NOMO-1 treated with DMSO at 0.1 percent for 48 hours (cell line): ENCODE measurements around the gene GFOD1.
"Not testable (repeated sequence)": the region's sequence is repeated elsewhere in the genome, so short reads cannot be mapped to it uniquely, and the experiment has no call there.

Experiments
- DNase-seq: peaks from one replicate; lab custom pipeline; 2025; ENCODE audit not compliant: unreplicated experiment; lab: John Stamatoyannopoulos, UW

GFOD1 gene

GRCh38 chr6:13445005-13445743 lies 42.2 kb downstream of the GFOD1 start:
- no peak for DNase-seq

DNA sequence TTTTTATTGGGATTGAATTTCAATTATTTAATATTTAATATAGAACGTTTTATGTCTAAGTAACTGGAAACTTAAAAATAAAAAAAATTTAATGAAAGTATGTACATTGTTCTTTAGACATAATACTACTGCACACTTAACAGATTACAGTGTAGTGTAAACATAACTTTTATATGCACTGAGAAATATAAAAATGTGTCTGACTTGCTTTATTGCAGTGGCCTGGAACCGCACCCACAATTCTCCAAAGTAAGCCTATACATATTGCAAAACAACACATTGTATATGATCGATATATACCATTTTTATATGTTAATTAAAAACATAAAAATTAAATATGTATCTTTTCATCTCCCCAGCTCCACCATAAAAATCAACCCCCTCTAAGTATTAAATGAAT lies 42.8 kb downstream of the GFOD1 start:
- no peak for DNase-seq

DNA sequence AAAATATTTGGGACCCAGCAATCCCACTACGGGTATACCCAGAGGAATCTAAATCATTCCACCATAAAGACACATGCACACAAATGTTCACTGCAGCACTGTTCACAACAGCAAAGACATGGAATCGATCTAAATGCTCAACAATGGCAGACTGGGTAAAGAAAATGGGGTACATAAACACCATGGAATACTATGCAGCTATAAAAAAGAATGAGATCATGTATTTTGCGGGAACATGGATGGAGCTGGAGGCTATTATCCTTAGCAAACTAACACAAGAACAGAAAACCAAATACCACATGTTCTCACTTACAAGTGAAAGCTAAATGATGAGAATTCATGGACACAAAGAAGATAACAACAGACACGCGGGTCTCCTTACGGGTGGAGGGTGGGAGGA lies 43.4 kb downstream of the GFOD1 start:
- not testable (repeated sequence) for DNase-seq

DNA sequence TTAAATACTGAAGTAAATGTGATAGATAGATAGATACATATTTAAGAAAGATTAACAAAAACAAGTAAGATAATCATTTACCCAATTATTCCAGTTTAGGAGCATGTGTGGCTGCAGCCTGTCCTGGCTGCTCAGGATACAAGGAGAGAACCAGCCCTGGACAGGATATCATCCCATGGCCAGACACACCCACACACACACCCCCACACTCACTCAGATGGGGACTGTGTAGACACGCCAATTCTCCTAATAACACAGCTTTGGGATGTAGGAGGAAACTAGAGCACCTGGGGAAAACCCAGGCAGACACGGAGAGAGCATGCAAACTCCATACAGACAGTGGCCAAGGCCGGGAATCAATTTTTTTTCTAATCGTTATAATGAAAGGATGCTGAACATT lies 45.6 kb downstream of the GFOD1 start:
- DNase-seq = no peak

DNA sequence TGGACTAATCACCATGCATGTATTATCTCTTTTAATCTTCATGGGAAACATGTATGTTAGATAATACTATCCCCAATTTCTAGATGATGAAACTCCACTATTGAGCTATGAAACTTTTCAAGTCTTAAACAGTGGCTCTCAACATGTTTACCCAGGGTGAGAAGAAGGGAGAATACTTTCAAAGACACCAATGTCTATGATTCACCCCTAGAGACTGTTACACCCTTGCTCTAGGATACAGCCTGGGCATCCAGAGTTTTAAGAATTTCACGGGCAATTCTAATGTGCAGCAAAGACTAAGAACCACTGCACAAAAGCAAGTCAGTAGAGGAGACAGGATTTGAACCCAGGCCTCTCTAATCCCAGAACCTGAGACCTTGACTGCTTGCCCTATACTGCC lies 47.8 kb downstream of the GFOD1 start:
- no peak for DNase-seq

DNA sequence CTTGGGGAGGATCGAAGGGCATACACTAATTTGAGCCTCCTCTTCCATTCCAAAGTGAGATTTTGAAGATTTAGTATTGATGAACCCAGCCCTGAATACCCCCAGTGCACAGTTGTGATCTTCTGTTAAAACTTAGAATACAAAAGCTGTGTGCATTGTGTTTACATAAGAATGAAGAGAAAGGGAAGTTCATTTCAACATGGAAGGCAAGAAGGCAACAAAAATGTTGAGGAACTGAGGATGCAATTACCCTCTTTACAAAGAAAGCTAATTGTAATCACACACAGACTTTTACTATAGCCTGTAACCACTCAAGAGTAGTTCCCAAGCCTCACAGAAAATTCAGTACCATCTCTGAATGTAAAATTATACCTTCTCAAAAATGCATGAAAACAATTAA lies 49.3 kb downstream of the GFOD1 start:
- DNase-seq = peak; percentile 19

DNA sequence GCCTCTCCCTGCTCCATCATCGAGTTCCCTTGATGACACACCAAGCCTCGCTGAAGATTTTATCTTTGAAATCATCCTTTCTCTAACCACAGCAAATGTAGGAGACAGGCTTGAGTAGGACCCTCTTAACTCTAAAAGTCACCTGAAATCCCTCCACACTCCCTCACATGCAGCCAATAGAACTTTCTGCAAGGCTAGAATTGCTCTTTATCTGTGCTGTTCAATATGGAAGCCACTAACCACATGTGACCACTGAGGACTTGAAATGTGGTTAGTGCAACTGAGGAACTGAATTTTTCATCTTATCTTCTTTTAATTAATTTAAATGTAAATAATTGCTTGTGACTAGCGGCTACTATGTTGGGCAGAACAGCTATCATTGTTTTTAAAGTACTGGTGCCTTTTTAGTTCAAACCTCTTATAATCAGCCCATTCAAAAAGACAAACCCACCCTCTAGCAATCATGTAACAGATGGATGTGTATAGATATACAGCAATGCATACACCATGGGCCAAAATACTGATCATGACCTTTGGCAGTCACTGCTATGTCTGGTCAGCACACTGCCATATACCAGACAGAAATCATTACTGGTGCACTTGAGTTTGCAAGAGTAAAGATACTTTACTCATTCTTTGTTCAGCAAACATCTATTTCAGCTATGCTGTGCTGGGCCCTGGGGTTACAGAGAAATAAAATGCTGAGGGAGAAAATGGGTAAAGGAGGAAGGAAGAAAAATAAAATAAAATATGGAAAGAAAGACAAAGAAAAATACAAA lies 50.0 kb downstream of the GFOD1 start:
- no peak for DNase-seq

GRCh38 chr6:13436399-13437217 lies 50.8 kb downstream of the GFOD1 start:
- DNase-seq = no peak

DNA sequence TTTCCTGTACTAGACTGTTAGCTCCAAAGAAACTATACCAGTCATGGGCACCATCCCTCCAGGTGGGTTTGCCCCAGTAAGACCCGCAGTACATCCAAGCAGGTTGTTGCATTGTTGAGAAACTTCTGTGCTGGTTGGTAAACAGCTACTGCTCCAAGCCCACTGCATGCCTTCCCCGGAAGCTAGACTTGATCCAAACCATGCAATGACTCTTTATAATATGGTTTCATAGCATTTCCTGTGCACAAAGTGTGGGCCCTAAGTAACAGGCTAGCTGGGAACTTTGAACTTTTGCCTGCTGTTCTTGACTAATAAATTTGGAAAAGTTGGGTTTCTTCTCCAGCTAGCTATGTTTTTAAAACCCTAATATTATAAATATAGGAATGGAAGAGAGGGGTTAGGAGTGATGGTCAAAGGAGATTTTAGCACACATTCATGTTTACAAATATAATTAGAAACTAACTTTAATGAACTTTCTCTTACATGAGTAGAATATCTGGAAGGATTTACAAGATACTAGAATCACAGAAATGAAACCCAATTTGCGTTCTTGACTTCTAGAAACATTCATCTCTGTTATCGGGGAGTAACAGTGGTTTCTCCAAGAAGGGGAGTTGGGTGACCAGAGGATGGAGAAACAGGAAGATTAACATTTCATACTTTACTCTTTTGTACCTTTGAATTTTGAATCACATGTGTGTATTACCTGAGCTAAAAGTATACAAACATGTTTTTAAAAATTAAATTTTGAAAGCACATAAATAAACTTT lies 51.7 kb downstream of the GFOD1 start:
- DNase-seq = no peak

DNA sequence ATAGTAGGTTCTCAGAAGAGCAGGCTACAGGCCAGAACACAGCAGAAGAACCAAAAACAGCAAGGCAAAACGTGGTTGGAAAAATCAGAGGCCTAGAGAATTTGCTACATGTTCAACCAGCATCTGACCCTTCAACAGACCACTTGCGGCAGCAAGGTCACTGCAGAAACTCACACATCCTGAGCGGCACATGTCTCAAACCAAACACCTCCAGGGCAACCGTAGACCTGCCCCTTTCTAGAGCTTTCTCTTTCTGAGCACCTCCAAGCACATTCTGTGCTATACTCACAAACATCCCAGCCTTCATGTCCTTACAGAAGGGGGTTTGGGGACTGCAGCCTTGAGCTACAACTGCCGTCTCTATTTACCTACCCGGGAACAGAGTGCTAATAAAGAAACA lies 52.6 kb downstream of the GFOD1 start:
- no peak for DNase-seq

- not testable (repeated sequence) for DNase-seq
These were observed 53.1 kb downstream of the GFOD1 start for GRCh38 chr6:13434135-13434775.

DNA sequence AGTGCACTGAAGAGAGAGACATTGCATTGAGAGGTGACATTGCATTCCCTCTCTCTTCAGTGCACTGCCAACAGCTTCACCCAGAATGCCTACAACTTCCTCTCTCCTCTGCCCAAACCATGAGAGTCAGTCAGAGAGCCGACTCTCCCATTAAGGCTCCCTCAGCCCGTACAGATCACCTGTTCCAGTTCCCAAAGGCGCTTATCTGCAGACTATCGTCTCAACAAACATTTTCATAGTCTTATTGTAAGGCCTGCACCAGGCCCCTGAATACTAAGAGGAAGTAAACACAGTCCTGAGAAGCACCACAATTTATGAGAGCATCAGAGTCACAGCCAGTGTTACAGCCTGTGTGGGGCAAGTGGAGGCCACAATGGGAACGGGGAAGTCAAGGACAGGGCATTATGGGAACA lies 53.7 kb downstream of the GFOD1 start:
- peak; percentile 56 for DNase-seq

GRCh38 chr6:13432526-13433184 lies 54.7 kb downstream of the GFOD1 start:
- DNase-seq = peak; percentile 29

DNA sequence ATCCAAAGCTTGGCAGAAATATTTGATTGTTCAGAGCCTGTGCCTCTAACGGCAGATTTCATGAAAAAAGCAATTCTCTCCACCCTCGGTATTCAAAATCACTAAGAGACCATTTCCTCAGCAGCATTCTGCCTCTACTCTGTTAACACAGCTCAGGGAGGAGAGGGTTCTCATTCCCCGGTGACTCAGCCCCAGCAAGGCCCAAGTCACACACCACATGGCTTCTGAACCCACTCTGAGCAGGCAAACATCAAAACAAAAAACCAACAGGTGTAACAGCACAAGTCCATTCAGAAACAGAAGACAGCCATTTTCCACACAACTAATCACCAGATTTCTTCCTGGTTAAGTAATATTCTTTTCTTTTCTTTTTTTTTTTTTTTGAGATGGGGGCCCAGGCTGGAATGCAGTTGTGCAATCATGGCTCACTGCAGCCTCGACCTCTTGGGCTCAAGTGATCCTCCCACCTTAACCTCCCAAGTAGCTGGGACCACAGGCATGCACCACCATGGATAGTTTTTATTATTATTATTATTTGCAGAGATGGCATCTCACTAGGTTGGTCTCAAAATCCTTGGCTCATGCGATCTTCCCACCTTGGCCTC lies 55.4 kb downstream of the GFOD1 start:
- DNase-seq = no peak

- no peak for DNase-seq
These were observed 56.2 kb downstream of the GFOD1 start for GRCh38 chr6:13431059-13431656.

DNA sequence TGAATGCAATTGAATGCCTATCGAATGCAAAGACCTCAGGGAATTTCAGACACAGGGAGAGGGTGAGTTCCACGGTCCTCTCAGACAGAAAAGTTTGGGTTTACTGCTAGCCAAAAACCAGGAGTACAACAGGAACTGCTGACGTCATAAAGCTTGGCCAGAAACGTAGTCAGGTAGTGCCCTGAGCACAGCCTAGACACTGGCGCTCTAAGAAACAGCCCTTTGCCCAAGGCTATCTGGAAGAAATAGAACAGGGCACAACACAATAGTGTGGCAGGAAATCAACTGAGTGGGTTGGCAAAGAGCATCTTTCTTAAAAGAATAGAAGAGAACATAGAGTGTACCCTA lies 58.0 kb downstream of the GFOD1 start:
- DNase-seq = no peak

DNA sequence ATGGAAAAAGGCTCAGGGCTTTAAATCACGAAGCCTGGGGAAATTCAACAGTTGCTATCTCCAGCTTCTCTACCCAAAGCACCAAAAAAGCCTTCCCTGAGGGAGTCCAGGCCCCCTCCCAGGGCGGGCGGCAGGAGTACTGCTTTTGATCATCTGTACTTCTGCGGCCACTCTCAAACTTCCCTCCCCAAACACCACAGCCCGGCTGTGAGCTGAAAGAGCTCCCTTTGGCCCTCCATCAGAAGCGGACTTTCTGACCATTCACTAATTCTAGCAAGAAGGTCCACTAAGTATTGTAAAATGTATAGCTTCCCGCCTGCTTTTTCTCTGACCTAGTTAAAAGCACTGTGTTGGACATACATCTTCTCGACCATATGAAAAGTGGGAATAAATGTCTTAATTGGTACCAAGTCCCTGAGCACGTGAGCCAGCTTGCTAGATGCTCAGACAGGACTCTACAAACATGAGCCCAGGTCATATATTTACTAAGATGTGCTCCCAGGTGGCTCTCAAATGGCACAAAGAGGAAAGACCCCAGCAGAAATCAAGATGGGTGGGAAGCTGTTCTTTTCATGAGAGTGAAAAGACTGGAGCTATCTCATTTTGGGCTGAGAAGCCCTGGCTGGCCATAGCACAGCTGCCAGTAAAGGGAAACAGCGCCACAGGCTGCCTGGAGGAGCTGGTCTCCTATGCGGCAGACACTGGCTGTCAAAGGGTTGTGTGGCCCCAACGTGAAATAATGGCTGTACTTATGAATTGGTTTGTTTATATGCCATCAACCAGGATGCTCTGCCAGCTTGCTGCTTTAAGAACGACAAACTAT lies 58.6 kb downstream of the GFOD1 start:
- no peak for DNase-seq

- DNase-seq = peak; percentile 61
These were observed 59.4 kb downstream of the GFOD1 start for GRCh38 chr6:13427801-13428582.
